Keratinocyte (primary cell): ENCODE data around the gene MMD2. TPM values are rescaled to one million over a fixed set of nuclear protein-coding genes. Genes with fewer than 3 reads are reported as not detected.

Source experiments
- DNase-seq: peaks from one replicate; pipeline ENCODE4 v3.0.0-alpha.2; 2011; ENCODE audit warnings: low read depth, missing footprints, low spot score
- FAIRE-seq: peaks from 2 replicates; lab custom pipeline; 2011; peaks lifted over from hg19 to GRCh38; lab: Jason Lieb, UNC
- H2AFZ ChIP-seq: 2 replicates; pipeline ENCODE4 v1.6.0; 2012; ENCODE audit warnings: low read length, control low read depth, inconsistent platforms; ENCODE audit not compliant: control insufficient read depth
- H3K27ac ChIP-seq: 2 replicates; pipeline ENCODE4 v1.5.1; 2011; ENCODE audit warnings: low read length; ENCODE audit not compliant: control insufficient read depth, insufficient read depth
- H3K27me3 ChIP-seq: 3 replicates; pipeline ENCODE4 v1.6.0; 2011; ENCODE audit warnings: low read length; ENCODE audit not compliant: control insufficient read depth, insufficient read depth; ENCODE audit errors: extremely low read depth
- H3K36me3 ChIP-seq, 2 experiments: 2 replicates in 1 of 2; 3 replicates in 1 of 2; pipeline ENCODE4 v1.5.1; 2011; ENCODE audit warnings: low read length in 2 of 2, mild to moderate bottlenecking in 1 of 2; ENCODE audit not compliant: control insufficient read depth in 2 of 2, insufficient read depth in 2 of 2; ENCODE audit errors: extremely low read depth in 1 of 2
- H3K4me1 ChIP-seq: 3 replicates; pipeline ENCODE4 v1.5.1; 2011; ENCODE audit warnings: low read length; ENCODE audit not compliant: control insufficient read depth, insufficient read depth; ENCODE audit errors: extremely low read depth
- H3K4me2 ChIP-seq: 3 replicates; pipeline ENCODE4 v1.6.0; 2011; ENCODE audit warnings: low read depth, low read length; ENCODE audit not compliant: control insufficient read depth, insufficient read depth; ENCODE audit errors: extremely low read depth
- H3K4me3 ChIP-seq, 3 experiments: fragments of 200-600 bp in 1 of 3; sonication (generic) in 1 of 3; 2 replicates in 2 of 3; 3 replicates in 1 of 3; pipeline ENCODE4 v1.5.1; 2011 to 2016; ENCODE audit warnings: low read length in 3 of 3, mild to moderate bottlenecking in 3 of 3, control low read depth in 2 of 3, inconsistent platforms in 1 of 3, low read depth in 1 of 3, mixed read lengths in 1 of 3, mixed run types in 1 of 3, moderate library complexity in 1 of 3; ENCODE audit not compliant: control insufficient read depth in 2 of 3, insufficient read depth in 2 of 3; ENCODE audit errors: extremely low read depth in 1 of 3
- H3K79me2 ChIP-seq: 2 replicates; pipeline ENCODE4 v1.6.0; 2012; ENCODE audit warnings: low read length; ENCODE audit not compliant: control insufficient read depth, insufficient read depth
- H3K9ac ChIP-seq: 3 replicates; pipeline ENCODE4 v1.6.0; 2011; ENCODE audit warnings: low read length; ENCODE audit not compliant: control insufficient read depth, insufficient read depth; ENCODE audit errors: extremely low read depth
- H3K9me1 ChIP-seq: 3 replicates; pipeline ENCODE4 v1.6.0; 2011; ENCODE audit warnings: low read length; ENCODE audit not compliant: control insufficient read depth, insufficient read depth; ENCODE audit errors: extremely low read depth
- H3K9me3 ChIP-seq: 2 replicates; pipeline ENCODE4 v1.5.1; 2012; ENCODE audit warnings: low read depth, low read length; ENCODE audit not compliant: control insufficient read depth
- H4K20me1 ChIP-seq: 3 replicates; pipeline ENCODE4 v1.6.0; 2011; ENCODE audit warnings: low read length; ENCODE audit not compliant: control insufficient read depth, insufficient read depth; ENCODE audit errors: extremely low read depth
- EZH2 ChIP-seq: IDR thresholded peaks from one replicate; pipeline ENCODE4 v1.6.1; 2012; ENCODE audit warnings: inconsistent platforms, mild to moderate bottlenecking, low read length, moderate library complexity
- dilution Hi-C: fragments of 300-500 bp; cut with MboI; formaldehyde crosslinking; loops from one replicate; pipeline ENCODE4 v1.7.0; 2020; ENCODE audit warnings: low sequenced_read_pairs; ENCODE audit not compliant: extremely low pct_ligation_motif_present
- polyA plus RNA-seq, 5 experiments: library from polyadenylated mRNA; depleted of rRNA in 3 of 5; stranded (reverse) in 3 of 5; stranded (forward) in 1 of 5; unstranded in 1 of 5; fragments of >200 nt; gene quantifications; 1 replicate in 1 of 5; 2 replicates in 3 of 5; 3 replicates in 1 of 5; pipeline versions ENCODE4 v1.2.1 to v1.2.3, GENCODE V29; 2011 to 2012; ENCODE audit warnings: missing spikeins in 2 of 5, low read depth in 1 of 5, low replicate concordance in 1 of 5
- TF ChIP-seq, protein P1 (sequence below), 3 experiments: IDR thresholded peaks in 1 of 3; conservative IDR thresholded peaks in 1 of 3; optimal IDR thresholded peaks in 1 of 3; 2 replicates in 2 of 3; 3 replicates in 1 of 3; pipeline versions ENCODE3 to v1.5.1; 2011; ENCODE audit warnings: low read length in 3 of 3, mild to moderate bottlenecking in 3 of 3, moderate library complexity in 2 of 3, control low read depth in 1 of 3, inconsistent platforms in 1 of 3; ENCODE audit not compliant: insufficient read depth in 2 of 3; ENCODE audit errors: extremely low read depth in 1 of 3

MMD2 gene
- polyA plus RNA-seq, 1 donor (not counting 4 experiments of a cell fraction or from before 2014, with no cell fraction given): not detected

DNA sequence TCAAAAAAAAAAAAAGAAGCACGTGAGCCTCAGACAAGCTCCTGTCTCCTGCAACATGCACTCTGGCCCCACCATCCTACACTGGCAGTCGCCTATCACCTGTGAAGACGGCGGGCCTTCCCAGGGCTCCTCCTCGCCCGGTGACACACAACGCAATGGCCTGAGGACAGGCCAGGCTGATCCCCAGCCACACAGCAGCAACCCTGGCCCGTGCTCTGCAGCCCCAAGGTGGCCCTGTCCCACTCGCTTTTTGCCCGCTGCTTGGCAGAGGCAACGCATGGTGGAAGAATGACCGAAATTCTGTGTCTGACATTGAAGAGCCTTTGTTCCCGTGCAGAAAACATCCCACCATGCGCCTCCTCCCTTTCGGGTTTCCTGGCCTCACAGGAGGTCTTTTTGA is 83.6 kb downstream of the MMD2 start:
- dilution Hi-C loops: no loop called here
- Histone ChIP-seq H2AFZ (no peak overlapping the region), H3K9ac (no peak overlapping the region), H3K4me2 (no peak overlapping the region), H3K27me3 (peaks cover 15% of the 10 kb centered on the region), H3K36me3 (no peaks in the 10 kb centered on the region), H3K9me1 (no peaks in the 10 kb centered on the region), H3K79me2 (no peaks in the 10 kb centered on the region), H3K9me3 (no peaks in the 10 kb centered on the region), H4K20me1 (no peaks in the 10 kb centered on the region), H3K4me1 (no peaks in the 10 kb centered on the region), H3K4me3 (no peak overlapping the region), H3K27ac (no peak overlapping the region)
- no peak for TF ChIP-seq EZH2
- TF ChIP-seq, protein P1, sequence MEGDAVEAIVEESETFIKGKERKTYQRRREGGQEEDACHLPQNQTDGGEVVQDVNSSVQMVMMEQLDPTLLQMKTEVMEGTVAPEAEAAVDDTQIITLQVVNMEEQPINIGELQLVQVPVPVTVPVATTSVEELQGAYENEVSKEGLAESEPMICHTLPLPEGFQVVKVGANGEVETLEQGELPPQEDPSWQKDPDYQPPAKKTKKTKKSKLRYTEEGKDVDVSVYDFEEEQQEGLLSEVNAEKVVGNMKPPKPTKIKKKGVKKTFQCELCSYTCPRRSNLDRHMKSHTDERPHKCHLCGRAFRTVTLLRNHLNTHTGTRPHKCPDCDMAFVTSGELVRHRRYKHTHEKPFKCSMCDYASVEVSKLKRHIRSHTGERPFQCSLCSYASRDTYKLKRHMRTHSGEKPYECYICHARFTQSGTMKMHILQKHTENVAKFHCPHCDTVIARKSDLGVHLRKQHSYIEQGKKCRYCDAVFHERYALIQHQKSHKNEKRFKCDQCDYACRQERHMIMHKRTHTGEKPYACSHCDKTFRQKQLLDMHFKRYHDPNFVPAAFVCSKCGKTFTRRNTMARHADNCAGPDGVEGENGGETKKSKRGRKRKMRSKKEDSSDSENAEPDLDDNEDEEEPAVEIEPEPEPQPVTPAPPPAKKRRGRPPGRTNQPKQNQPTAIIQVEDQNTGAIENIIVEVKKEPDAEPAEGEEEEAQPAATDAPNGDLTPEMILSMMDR (optimal IDR thresholded peaks at IDR 0.05 in 1 of 3, IDR thresholded peaks at IDR 0.05 in 1 of 3, conservative IDR thresholded peaks at IDR 0.05 in 1 of 3; ENCODE audit: extremely low read depth in 1 of 3, insufficient read depth in 2 of 3, low read length in 3 of 3): no peak
- DNase-seq: no peak
- no peak for FAIRE-seq

GRCh38 chr7:4873071-4873944 is 85.7 kb downstream of the MMD2 start:
- dilution Hi-C loops: no loop called here
- no peak overlapping the region for H3K9ac ChIP-seq
- H3K27me3 ChIP-seq: no peaks in the 10 kb centered on the region
- H3K4me1 ChIP-seq: no peaks in the 10 kb centered on the region
- no peaks in the 10 kb centered on the region for H3K9me3 ChIP-seq
- DNase-seq (no peak), FAIRE-seq (no peak)
- H3K9me1 ChIP-seq: no peaks in the 10 kb centered on the region
- H3K36me3 ChIP-seq: no peaks in the 10 kb centered on the region
- no peak overlapping the region for H3K27ac ChIP-seq
- no peak overlapping the region for H3K4me3 ChIP-seq
- no peak overlapping the region for H3K4me2 ChIP-seq
- no peak overlapping the region for H2AFZ ChIP-seq
- TF ChIP-seq, protein P1 (optimal IDR thresholded peaks at IDR 0.05 in 1 of 3, IDR thresholded peaks at IDR 0.05 in 1 of 3, conservative IDR thresholded peaks at IDR 0.05 in 1 of 3; ENCODE audit: extremely low read depth in 1 of 3, insufficient read depth in 2 of 3, low read length in 3 of 3): no peak
- no peak for TF ChIP-seq EZH2
- no peaks in the 10 kb centered on the region for H4K20me1 ChIP-seq
- no peaks in the 10 kb centered on the region for H3K79me2 ChIP-seq
